RKO (cell line): ENCODE results near the gene EFCAB8.
"Not testable (repeated sequence)": the region's sequence is repeated elsewhere in the genome, so short reads cannot be mapped to it uniquely, and the experiment has no call there.

ENCODE experiments used
- DNase-seq: peaks from one replicate; pipeline ENCODE4 v3.0.0-alpha.2; 2016; ENCODE audit warnings: low spot score

The EFCAB8 gene

DNA sequence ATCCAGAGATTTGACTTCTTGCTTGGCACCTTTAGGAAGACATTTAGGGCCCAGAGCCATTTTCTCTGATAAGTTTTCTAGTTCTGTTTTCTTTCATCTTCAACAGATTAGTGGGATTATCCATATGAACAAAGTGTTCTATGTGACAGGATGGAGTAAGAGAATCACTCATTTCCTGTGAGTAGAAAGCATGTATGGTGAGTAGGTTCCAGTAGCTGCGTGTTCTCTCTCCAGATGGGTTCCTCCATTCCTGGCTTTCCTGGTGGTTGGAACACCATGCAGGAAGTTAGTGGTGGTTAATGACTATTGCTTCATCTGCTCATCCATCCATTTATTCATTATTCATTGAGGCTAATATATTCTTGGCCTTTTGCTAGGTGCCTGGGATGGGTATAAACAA lies 54.0 kb downstream of the EFCAB8 start:
- peak; percentile 19 for DNase-seq

DNA sequence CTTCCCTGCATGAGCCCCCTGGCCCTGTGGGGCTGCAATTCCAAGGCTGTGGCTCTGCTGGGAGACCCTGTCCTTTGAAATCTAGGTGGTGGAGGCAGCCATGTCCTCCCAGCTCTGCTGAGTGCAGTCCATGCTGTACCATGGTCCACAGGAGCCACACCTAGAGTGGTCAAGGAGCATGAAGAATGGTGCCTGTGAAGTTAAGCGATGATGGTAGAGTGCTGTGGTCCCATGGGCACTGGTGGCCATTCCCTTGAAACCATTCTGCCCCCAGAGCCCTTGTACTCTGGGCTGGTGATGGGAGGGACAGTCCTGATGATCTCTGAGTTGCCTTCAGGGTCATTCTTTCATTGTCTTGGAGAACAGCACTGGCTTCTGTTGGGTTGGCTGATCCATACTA lies 55.3 kb downstream of the EFCAB8 start:
- no peak for DNase-seq

DNA sequence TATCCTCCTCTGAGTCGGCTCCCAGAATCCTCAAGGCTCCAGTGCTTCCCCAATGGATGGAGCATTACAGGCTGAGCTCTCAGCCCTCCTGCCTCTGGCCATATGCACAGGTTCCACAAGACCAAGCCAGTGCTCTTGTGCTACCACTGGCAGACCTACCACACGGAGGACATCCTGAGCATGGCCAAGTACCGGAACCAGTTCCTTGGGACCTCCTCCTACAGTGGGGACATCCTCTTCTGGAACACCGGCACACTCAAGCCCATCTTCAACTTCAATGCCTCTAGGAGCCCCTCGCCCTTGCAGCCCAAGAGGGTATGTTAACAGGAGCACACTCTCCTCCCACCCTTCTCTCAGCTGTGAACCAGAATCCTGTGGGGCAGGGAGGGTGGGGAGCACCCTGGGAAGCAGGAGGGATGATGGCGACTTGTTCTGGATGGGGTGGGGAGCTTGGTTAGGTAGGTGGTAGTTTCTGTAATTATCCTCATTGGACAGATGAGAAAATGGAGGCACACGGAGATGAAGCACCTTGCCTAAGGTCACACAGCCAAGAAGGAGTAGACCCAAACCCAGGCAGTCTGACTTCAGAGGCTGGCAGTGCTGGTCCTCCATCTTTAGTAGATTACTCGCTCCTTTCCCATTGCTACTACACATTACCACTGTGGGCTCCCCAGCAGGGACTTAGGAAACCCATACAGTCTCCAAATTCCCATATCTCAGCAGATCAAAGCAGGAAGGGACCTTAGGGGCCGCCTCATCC lies 58.6 kb downstream of the EFCAB8 start:
- no peak for DNase-seq

DNA sequence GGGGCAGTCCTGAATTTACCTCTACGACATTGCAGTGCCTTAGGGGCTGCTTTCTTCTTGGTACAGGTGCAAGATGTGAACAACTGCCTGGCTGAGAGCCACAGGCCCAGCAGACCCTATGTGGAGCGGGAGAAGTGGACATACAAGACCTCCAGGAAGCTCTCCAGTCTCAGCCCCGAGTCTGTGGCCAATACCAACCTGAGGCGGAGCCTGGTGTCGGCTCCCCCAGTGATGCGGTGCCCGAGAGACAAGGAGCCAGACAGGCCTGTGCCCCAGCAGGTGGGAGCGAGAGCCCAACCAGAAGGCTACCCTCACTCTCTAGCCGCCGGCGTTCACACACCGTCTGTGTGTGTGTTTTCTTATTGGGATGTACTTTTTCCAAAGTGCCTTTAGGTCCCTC lies 59.6 kb downstream of the EFCAB8 start:
- no peak for DNase-seq

DNA sequence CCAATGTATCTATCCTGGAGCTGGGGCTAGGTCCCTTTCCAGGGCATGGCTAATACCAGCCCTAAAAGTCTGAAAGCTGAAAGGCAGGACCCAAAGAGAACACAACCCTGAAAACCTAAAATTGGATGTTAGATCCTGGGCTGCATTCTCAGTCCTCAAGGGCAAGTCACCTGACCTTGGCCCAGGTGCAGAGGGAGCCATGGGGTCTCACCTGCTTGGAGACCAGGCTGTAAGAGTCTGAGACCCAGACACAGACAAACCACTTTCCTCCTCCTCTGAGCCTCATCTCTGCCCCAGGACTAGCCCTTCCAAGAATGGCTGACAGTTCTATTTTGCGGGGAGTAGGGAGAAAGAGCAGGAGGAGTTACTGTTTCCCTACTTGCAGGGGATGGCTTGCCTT lies 60.0 kb downstream of the EFCAB8 start:
- DNase-seq: no peak

DNA sequence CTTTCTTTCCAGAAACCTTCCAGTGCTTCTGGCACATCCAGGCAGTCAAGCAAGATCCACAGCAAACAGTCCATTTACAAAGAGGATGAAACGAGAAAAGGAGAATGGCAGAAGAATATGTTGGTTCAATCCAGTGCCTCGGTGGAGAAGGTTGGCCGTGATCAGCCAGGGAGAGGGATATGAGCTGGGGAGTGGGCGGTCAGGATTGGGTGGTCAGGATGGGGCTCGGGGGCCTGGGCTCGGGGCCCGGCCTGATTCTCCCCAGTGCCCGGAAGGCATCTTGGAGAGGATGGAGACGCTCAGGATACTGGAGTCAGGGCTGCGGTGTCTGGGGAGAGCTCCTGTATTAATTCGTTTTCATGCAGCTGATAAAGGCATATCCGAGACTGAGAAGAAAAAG lies 61.3 kb downstream of the EFCAB8 start:
- no peak for DNase-seq

DNA sequence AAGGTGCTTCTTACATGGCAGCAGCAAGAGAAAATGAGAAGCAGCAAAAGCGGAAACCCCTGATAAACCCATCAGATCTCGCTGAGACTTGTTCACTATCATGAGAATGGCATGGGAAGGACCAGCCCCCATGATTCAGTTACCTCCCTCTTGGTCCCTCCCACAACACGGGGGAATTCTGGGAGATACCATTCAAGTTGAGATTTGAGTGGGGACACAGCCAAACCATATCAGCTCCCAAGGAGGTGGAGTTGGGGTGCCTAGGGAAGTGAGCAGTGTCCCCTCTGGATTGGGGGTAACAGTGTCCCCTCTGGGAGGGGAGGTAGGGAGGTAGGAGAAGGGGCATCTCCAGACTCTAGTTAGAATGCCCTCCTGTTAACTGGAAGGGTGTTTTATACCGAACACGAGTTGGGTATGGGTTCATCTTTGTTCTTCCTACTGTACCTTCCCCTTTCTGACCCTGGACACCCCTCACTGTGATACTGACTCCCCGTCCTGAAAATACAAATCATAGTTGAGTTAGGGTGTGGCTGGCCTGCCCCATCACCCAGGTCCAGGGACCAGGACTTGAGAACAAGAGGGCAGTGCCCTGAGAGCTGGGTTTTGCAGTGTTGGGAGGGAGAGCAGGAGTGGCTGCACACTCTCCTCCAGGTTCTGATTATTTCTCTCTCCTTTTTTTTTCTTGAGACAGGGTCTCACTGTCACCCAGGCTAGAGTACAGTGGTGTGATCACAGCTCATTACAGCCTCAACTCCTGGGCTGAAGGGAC lies 62.0 kb downstream of the EFCAB8 start:
- no peak for DNase-seq

DNA sequence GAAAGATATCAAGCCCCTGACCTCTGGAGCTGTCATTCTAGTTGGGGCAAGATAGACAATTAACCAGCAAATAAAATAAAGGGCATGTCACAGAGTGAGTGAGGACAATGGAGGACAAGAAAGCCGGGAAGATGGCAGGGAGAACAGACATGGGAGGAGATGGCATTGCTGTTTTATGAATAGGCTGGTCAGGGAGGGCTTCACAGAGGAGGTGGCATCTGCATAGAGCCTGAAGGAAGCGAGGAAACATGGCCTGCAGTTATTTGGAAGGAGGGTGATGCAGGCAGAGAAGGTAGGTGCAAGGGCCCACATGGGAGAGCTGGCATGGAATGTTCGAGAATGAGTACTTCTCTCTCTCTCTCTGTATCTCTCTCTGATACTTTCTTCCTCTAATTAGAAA lies 63.7 kb downstream of the EFCAB8 start:
- DNase-seq: no peak

DNA sequence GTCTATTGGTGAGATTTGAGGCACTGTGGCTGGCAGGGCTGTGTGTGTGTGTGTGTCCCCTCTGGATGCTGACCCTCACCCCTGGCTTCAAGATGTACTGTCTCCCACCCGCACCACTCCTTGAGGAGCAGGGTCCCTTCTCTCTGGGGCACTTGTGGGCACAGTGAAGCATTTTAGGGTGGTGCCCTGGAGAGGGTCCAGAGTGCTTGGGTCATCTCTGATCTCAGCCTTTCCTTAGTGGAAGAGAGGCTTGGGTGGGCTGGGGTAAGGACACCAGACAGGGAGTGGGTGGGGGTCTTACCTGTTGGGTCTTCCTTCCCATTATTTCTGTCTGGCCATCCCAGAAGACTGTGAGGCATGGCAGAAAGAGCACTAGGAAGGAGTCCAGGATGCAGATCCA lies 66.1 kb downstream of the EFCAB8 start:
- no peak for DNase-seq

DNA sequence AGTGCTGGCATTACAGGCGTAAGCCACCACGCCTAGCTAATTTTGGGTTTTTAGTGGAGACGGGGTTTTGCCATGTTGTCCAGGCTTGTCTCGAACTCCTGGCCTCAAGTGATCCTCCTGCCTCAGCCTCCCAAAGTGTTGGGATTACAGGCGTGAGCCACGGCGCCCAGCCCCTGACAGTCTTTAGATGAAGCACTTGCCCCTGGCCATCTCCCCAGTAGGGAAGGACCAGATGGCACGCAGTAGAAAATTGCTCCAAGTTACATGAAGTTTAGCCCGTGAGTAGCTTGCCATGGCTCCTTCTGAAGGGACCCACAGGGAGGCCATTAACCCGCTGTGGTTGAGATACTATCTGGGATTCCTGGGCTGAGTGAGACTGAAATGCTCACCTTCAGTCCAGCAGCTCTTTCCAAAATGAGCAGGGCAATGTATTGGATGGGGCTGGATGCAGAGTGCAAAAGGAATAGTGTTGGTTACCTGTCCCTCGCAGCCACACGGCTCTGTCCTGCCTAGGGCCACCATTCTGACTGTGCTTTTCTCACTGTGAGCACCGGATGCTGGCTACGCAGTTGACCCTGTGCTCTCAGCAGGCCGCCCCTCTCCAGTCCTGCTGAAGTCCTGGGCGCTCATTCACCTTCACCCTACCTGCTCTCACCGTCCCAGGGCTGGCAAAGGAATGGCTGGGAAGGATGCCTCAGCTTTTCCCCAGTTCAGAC lies 66.9 kb downstream of the EFCAB8 start:
- DNase-seq: no peak

DNA sequence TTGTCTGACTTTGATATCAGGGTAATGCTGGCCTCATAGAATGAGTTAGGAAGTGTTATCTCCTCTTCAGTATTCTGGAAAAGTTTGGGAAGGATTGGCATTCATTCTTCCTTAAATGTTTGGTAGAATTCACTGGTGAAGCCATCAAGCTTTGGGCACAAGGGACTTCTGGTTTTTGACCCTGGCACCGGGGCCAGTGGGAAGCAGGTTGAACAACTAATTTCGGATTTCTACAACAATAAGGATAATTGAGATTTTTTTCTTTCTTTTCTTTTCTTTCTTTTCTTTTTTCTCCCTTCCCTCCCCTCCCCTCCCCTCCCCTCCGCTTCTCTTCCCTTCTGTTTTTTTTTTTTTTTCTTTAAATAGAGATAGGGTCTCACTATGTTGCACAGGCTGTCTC lies 70.4 kb downstream of the EFCAB8 start:
- DNase-seq: no peak

DNA sequence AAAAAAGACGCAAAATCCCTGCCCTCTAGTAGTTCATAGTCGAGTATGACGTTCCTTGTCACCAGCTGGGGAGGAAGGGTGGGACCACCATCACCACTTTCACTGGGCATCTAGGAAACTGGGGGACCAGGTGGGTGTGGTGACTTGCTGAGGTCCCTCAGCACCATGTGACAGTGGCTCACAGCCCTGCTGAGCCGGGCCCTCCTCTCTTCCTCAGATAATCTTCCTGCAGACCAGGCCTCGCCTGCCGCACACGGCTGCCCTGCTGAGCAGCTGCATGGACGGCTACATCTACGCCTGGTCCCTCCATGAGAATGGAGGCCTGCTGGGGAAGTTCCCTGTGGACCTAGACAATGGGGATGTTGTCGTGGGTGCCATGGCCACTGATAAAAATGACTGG lies 71.5 kb downstream of the EFCAB8 start:
- no peak for DNase-seq

DNA sequence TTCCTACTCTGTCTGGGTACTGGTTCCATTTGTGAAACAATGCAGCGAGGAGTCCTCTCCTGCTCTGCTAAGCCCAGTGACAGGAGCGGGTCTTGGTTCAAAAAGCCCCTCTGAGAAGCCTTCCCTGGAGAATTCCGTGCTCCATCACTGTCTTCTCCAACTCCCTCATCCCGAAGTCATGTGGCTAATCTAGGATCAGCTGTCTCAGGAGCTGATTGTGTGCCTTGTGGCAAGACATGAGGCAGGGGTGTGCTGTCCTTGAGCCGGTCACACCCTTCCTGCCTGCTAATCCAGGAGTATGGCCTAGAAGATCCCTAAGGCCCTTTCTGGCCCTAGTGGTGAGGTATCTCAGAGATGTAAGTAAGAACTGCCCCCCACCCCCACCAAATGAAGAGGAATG lies 72.0 kb downstream of the EFCAB8 start:
- no peak for DNase-seq

DNA sequence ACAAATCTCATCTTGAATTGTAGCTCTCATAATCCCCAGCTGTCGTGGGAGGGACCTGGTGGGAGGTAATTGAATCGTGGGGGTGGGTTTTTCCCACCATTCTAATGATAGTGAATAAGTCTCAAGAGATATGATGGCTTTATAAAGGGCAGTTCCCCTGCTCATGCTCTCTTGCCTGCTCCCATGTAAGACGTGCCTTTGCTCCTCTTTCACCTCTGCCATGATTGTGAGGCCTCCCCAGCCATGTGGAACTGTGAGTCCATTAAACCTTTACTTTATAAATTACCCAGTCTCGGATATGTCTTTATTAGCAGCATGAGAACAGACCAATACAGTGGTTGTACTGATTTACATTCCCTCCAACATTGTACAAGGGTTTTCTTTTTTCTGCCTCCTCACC lies 75.9 kb downstream of the EFCAB8 start:
- DNase-seq: no peak

DNA sequence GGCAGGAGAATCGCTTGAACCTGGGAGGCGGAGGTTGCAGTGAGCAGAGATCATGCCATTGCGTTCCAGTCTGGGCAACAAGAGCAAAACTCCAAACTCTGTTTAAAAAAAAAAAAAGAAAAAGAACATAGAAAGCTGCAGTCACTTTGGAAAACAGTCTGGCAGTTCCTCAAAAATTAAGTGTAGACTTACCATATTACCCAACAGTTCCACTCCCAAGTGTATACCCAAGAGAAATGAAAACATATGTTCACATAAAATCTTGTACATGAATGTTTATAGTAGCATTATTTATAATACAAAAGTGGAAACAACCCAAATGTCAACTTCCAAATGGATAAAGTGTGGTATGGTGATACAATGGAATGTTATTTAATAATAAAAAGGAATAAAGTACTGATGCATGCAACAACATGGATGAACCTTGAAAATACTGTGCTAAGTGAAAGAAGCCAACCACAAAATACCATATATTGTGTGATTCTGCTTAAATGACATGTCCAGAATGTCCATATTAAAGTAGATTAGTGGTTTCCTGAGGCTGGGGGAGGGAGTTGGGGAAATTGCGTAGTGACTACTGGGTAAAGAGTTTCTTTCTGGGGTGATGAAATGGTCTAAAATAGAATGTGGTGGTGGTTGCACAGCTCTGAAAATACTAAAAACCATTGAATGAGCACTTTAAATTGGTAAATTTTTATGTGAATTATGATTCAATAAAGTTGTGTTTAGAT lies 82.6 kb downstream of the EFCAB8 start:
- DNase-seq: no peak

DNA sequence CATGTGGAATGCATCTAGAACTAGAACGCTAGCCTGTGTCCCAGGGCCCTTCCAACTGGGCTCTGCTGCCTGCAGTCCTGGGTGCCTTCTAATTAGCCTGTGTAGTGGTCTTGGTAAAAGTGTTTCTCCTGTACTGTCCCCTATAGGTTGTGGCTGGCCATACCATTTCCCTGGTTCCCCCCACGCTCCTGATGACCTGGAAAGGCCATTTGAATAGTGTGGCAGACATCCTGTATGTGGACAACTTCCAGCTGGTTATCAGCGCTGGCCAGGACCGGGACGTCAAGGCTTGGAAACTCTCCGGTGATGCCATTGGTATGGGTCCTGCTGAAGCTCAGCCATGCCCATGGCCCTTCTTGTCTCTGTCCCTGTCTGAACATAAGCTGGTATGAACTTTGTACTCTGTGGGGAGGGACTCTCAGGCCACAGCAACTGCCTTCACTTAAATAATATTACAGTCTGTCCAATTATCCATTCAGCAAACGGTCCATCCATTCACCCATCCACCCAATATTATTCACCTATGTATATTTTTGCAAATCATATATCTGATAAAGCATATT lies 84.8 kb downstream of the EFCAB8 start:
- DNase-seq: no peak

DNA sequence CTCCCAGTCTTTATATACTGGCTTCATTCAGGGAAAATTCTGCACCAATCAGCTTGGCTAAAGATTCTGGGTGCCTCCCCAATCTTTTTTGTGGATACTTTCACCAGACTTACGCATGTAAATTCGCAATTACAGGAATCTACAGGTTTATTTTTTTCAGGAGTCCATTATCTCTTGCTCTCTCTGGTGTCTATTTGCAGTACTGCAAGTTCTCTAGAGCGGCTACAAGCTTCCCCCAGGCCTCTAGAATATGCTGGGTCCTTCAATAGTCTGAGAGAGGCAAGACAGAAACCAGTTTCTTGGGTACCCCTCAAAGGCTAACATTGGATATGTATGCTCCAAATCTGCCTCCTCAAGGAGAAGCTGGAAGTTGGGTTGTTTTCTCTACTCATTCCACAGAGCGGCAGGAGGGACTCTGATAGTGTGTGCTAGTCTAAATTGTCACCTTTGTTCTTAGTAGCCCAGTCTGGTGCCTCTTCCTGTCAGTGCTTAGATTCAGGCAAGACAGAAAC lies 87.0 kb downstream of the EFCAB8 start:
- DNase-seq: peak; percentile 68

DNA sequence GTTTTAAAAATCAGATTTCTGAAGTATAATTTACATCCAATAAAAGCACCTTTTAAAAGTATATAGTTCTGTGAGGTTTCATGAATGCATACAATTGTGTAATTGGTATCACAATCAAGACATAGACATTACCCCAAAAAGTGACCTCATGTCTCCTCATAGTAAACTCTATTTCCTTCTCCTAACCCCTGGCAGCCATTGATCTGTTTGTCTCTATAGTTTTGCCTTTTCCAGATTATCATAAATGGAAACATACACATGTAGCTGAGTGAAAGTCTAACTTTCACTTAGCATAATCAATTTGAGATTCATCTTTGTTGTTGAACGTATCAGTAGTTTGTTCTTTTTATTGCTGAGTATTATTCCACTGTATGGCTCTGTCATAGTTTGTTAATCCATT lies 87.9 kb downstream of the EFCAB8 start:
- no peak for DNase-seq

DNA sequence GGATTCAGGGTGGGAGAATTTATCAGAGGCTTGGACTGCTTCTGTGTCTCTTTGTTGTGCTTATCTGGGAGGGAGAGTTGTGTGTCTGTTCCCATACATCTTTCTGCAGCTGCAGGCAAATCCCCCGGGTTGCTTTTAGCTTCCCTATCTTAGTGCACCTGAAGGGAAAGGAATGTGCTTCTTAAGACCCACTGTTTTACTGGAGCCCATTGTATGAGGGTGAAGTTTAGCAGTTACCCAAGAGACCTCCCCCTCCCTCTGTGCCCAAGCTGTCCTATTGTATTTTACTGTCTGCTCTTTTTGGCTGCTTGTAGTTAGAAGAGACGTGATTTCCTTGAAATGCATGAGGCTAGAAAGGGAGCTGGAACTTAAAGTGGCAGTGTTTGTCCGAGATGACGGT lies 91.8 kb downstream of the EFCAB8 start:
- DNase-seq: not testable (repeated sequence)

DNA sequence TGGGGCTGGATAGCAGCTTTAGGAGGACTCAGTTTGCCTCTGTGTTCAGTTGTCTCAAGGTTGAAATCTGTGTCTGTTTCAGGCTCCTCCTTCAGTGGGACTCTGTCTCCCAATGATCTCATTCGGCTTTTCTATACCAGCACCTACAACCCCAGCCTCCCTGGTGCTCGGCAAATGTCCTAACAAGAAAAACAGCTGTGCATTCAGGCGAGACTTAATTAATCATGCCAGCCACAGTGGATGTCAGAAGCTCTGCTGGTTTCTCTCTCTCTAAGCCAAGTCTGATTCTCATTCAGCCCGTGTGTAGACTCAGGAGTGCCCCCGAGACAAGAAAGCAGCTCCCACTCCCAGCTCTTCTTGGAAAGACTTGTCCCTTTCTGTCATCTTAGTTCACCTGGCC lies 98.7 kb downstream of the EFCAB8 start:
- DNase-seq: no peak

DNA sequence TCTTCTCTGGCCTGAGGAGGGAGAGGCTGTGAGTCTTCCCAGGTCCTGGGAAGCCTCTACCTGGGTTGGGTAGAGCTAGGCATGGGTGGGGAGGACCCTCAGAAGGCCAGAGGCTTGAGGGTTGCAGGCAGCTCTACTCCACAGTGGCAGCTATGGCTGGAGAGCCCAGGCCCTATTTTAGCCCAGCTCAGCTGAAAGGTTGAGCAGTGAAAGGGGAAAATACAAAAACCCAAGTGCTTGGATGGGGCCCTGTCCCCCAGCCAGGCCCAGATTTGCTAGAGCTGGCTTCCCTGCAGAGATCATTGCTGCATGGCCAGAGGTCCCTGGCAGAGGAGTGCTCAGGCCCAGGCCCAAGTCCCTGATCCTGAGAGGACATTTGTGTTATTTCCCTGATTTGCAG lies 99.9 kb downstream of the EFCAB8 start:
- no peak for DNase-seq
